Hair follicle dermal papilla cell (primary cell): ENCODE data around the gene EDIL3. TPM values are rescaled to one million over a fixed set of nuclear protein-coding genes. Genes with fewer than 3 reads are reported as not detected.

ENCODE experiments used
- small RNA-seq: library from RNA; depleted of rRNA; stranded (forward); fragments of <200 nt; gene quantifications from one replicate; pipeline ENCODE3, GENCODE V24; 2012
- total RNA-seq: library from RNA; depleted of rRNA; stranded (reverse); fragments of >200 nt; gene quantifications from 2 replicates; pipeline ENCODE4 v1.2.3, GENCODE V29; 2012

EDIL3 gene, protein sequence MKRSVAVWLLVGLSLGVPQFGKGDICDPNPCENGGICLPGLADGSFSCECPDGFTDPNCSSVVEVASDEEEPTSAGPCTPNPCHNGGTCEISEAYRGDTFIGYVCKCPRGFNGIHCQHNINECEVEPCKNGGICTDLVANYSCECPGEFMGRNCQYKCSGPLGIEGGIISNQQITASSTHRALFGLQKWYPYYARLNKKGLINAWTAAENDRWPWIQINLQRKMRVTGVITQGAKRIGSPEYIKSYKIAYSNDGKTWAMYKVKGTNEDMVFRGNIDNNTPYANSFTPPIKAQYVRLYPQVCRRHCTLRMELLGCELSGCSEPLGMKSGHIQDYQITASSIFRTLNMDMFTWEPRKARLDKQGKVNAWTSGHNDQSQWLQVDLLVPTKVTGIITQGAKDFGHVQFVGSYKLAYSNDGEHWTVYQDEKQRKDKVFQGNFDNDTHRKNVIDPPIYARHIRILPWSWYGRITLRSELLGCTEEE
- 70.1 and 120 TPM in 2 replicates for total RNA-seq

DNA sequence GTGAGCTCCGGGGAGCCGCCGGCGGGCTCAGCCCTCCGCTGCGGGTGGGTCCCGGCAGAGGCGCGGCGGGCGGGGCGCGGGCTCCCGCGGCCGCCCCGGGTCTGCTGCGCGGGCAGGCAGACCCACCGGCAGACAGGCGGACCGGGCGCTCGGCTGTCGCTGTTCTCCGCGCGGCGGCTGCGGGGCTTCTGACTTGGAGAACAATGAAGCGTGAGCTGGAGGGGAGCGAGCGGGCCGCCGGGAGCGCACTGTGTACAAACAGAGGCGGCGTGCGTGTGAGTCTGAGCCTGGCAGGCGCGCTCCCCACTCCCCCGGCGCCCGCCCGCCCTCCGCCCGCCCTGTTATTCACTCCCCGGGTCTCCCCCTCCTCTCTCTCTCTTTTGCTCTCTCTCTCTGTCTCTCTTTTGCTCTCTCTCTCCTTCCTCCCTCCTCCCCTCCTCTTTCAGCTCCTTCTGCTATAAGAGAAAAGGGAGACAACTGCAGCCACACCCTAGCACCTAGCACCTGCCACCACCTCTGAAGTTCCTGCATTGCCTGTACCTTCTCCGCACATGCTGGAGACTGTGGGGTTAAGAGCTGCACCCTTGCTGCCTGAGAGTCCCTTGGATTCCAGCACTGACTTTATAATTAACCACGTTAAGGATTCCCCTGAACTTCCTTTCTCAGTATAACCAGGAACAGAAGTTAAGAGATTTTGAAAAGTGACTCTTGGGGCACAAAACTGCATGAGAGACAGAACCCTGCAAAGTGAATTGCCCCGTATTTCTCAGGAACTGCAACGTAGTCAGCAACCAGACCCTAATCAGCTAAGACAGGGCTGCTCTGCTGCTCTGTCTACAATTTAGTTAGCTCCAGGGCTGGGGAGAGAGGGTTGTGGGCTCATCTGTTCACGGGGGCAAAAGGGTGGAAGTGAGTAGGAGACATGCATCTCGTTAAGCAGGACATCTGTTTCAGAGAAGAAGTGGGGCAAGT lies at the start of gene EDIL3:
TSS of gene EDIL3 (minus strand) at position 277 of the 972 bp plus-strand sequence. CDS start 506 bp downstream, outside the sequence.

Small RNA genes within 50 kb of the gene (small RNA-seq; reads per million reads assigned to genes)
- gene RNU6-448P, result not detected
